ENCODE measurements around the gene PDGFRB.

DNA sequence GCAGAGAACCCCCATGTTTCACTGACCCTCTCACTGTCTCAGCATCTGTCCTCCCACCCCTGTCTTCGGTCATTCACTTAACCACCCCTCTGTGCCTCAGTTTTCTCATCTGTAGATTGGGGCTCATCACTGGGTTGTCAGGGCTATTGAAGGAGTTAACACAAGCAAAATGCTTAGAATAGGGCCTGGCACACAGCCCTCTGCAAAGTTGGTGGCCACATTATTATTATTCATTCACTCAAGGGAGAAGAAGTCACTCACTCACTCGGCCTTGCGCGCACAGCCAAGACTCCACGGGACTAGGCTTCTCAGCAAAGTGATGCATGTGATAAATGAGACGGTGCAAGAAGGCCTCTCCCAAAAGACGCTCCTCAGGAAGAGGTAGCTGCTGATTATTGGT, 8.0 kb downstream of the PDGFRB start:
- TF ChIP-seq, protein P1, sequence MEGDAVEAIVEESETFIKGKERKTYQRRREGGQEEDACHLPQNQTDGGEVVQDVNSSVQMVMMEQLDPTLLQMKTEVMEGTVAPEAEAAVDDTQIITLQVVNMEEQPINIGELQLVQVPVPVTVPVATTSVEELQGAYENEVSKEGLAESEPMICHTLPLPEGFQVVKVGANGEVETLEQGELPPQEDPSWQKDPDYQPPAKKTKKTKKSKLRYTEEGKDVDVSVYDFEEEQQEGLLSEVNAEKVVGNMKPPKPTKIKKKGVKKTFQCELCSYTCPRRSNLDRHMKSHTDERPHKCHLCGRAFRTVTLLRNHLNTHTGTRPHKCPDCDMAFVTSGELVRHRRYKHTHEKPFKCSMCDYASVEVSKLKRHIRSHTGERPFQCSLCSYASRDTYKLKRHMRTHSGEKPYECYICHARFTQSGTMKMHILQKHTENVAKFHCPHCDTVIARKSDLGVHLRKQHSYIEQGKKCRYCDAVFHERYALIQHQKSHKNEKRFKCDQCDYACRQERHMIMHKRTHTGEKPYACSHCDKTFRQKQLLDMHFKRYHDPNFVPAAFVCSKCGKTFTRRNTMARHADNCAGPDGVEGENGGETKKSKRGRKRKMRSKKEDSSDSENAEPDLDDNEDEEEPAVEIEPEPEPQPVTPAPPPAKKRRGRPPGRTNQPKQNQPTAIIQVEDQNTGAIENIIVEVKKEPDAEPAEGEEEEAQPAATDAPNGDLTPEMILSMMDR (IDR thresholded peaks at IDR 0.05): no peak
- TF ChIP-seq POLR2A (IDR thresholded peaks at IDR 0.05): no peak
- no peak for TF ChIP-seq POLR2AphosphoS5 (IDR thresholded peaks at IDR 0.05)

All from breast epithelium (tissue), 3 donors.